GM19193 (cell line): ENCODE measurements around the gene RCN1.

Experiments used
- POLR2A ChIP-seq: IDR thresholded peaks from 4 replicates; pipeline ENCODE4 v1.6.1; 2011; ENCODE audit not compliant: insufficient read depth, insufficient read length; ENCODE audit errors: extremely low read depth

RCN1 gene

DNA sequence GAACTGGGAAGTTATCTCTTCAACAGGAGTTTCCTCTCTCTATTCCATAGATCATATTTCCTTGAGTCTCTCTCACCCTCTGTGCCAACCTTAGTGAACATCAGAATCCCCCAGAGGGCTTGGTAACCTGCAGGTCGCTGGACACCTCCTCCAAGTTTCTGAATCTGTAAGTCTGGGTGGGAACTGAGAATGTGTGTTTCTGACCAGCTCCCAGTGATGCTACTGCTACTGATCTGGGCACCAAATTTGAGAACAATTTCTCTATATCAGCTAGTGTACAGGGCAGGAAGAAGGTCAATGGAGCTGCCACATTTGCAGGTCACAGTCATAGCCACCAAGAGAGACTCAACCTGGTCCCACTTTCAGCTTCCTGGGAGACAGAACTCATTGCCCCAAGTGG, 62.9 kb downstream of the RCN1 start:
- TF ChIP-seq POLR2A: no peak

DNA sequence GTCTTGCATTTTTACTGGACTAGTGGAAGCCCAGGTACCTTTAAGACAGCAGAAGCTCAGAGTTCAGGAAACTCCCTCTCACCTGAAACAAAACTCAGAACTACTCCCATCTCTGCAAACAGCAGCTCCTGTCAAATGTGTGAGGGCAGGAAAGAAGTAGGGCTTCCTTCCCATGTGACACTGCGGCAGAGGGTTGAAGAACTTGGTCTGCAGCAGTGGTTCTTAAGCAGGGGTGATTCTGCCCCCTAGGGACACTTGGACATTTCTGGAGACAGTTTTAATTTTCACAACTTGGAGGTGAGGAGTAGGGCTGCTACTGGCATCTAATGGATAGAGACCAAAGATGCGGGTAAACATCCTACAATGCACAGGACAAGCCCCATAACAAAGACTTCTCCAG, 63.4 kb downstream of the RCN1 start:
- no peak for TF ChIP-seq POLR2A
